IMR-90 (cell line): ENCODE data around the gene SLC38A9. TPM values are rescaled to one million over a fixed set of nuclear protein-coding genes. Genes with fewer than 3 reads are reported as not detected.

Source experiments
- ATAC-seq: fragments of 200-7000 bp; cut with Tn5 transposase; 2 replicates; pipeline ENCODE4 v1.9.1; 2020; ENCODE audit warnings: low read depth, mild to moderate bottlenecking, moderate library complexity
- BruUV-seq: library from RNA; stranded (reverse); fragments of 400-500 nt; replicated peaks from 2 replicates; lab custom pipeline; 2021; lab: Mats Ljungman, UMichigan
- CTCF ChIA-PET: fragments of 300-600 bp; formaldehyde crosslinking; extraction: SDS; loops from one replicate; lab custom pipeline; 2021; ENCODE audit warnings: antibody characterized with exemption; lab: Yijun Ruan, JAX
- POLR2A ChIA-PET: fragments of 300-600 bp; sonication (Branson Sonifier 250); formaldehyde crosslinking; loops from one replicate; lab custom pipeline; 2022; ENCODE audit warnings: antibody characterized with exemption; ENCODE audit not compliant: unreplicated experiment; lab: Charles Lee
- DNase-seq: peaks from one replicate; pipeline ENCODE4 v3.0.0; 2013
- H2AFZ ChIP-seq: replicated peaks from 2 replicates; pipeline ENCODE3; 2013; ENCODE audit warnings: low read length, mild to moderate bottlenecking; ENCODE audit not compliant: poor library complexity
- H2AK5ac ChIP-seq: 2 replicates; pipeline ENCODE4 v1.6.1; 2013; ENCODE audit warnings: low read depth, low read length, inconsistent platforms
- H2AK9ac ChIP-seq: replicated peaks from 2 replicates; pipeline ENCODE3; 2013; ENCODE audit warnings: mild to moderate bottlenecking, low read depth, low read length, moderate library complexity; ENCODE audit not compliant: poor library complexity
- H2BK120ac ChIP-seq: 2 replicates; pipeline ENCODE4 v1.6.1; 2013; ENCODE audit warnings: low read depth, low read length, inconsistent platforms
- H2BK15ac ChIP-seq: 3 replicates; pipeline ENCODE4 v1.6.1; 2013; ENCODE audit warnings: low read depth, low read length, inconsistent platforms
- H2BK20ac ChIP-seq: 2 replicates; pipeline ENCODE4 v1.6.1; 2013; ENCODE audit warnings: low read depth, mild to moderate bottlenecking, inconsistent platforms, low read length, moderate library complexity
- H2BK5ac ChIP-seq: 2 replicates; pipeline ENCODE4 v1.6.1; 2013; ENCODE audit warnings: mild to moderate bottlenecking, low read depth, low read length, inconsistent platforms; ENCODE audit not compliant: poor library complexity, severe bottlenecking
- H3K14ac ChIP-seq: replicated peaks from 2 replicates; pipeline ENCODE4 v1.6.1; 2013; ENCODE audit warnings: low read depth, low read length, inconsistent platforms
- H3K18ac ChIP-seq: 2 replicates; pipeline ENCODE4 v1.6.1; 2013; ENCODE audit warnings: low read depth, low read length, control low read depth
- H3K23ac ChIP-seq: 2 replicates; pipeline ENCODE4 v1.6.1; 2013; ENCODE audit warnings: low read depth, low read length, inconsistent platforms
- H3K27ac ChIP-seq: 2 replicates; pipeline ENCODE4 v1.5.1; 2013; ENCODE audit warnings: mild to moderate bottlenecking, control low read depth, low read length; ENCODE audit not compliant: insufficient read depth
- H3K27me3 ChIP-seq: 2 replicates; pipeline ENCODE4 v1.6.1; 2013; ENCODE audit warnings: low read length; ENCODE audit not compliant: control insufficient read depth, insufficient read depth
- H3K36me3 ChIP-seq: 2 replicates; pipeline ENCODE4 v1.6.1; 2013; ENCODE audit warnings: low read length, mixed read lengths; ENCODE audit not compliant: control insufficient read depth, insufficient read depth
- H3K4ac ChIP-seq: 2 replicates; pipeline ENCODE4 v1.6.1; 2013; ENCODE audit warnings: low read depth, low read length, inconsistent platforms
- H3K4me1 ChIP-seq: 2 replicates; pipeline ENCODE4 v1.6.1; 2013; ENCODE audit warnings: low read length, mixed read lengths; ENCODE audit not compliant: control insufficient read depth, insufficient read depth
- H3K4me2 ChIP-seq: 2 replicates; pipeline ENCODE4 v1.6.1; 2013; ENCODE audit warnings: low read depth, mild to moderate bottlenecking, control low read depth, low read length, moderate library complexity
- H3K4me3 ChIP-seq: 2 replicates; pipeline ENCODE4 v1.5.1; 2013; ENCODE audit warnings: low read depth, mild to moderate bottlenecking, control low read depth, low read length, moderate library complexity; ENCODE audit not compliant: insufficient read depth
- H3K56ac ChIP-seq: 2 replicates; pipeline ENCODE4 v1.6.1; 2013; ENCODE audit warnings: low read length, inconsistent platforms; ENCODE audit not compliant: insufficient read depth; ENCODE audit errors: extremely low read depth
- H3K79me1 ChIP-seq, 2 experiments: 2 replicates each; pipeline ENCODE4 v1.6.1; 2013; ENCODE audit warnings: low read length in 2 of 2, inconsistent platforms in 1 of 2, low read depth in 1 of 2
- H3K9ac ChIP-seq: 2 replicates; pipeline ENCODE4 v1.6.1; 2013; ENCODE audit warnings: low read depth, low read length, control low read depth
- H3K9me1 ChIP-seq: 2 replicates; pipeline ENCODE4 v1.6.1; 2013; ENCODE audit warnings: low read length, inconsistent platforms; ENCODE audit not compliant: insufficient read depth
- H3K9me3 ChIP-seq: 2 replicates; pipeline ENCODE4 v1.6.1; 2013; ENCODE audit warnings: low read length; ENCODE audit not compliant: control insufficient read depth, insufficient read depth
- H4K20me1 ChIP-seq: 2 replicates; pipeline ENCODE4 v1.6.1; 2013; ENCODE audit warnings: low read length, inconsistent platforms; ENCODE audit not compliant: insufficient read depth
- H4K5ac ChIP-seq: 2 replicates; pipeline ENCODE4 v1.6.1; 2013; ENCODE audit warnings: mild to moderate bottlenecking, low read depth, low read length, control low read depth
- H4K8ac ChIP-seq, 2 experiments: 2 replicates each; pipeline ENCODE4 v1.6.1; 2013; ENCODE audit warnings: low read depth in 2 of 2, low read length in 2 of 2, control low read depth in 1 of 2, inconsistent platforms in 1 of 2
- H4K91ac ChIP-seq: 2 replicates; pipeline ENCODE4 v1.6.1; 2013; ENCODE audit warnings: low read depth, low read length, inconsistent platforms; ENCODE audit not compliant: insufficient read depth
- RAD21 ChIP-seq: IDR thresholded peaks from 2 replicates; pipeline ENCODE4 v1.6.1; 2012; ENCODE audit warnings: low read length, improper control_type of control experiment
- SMC3 ChIP-seq: fragments of 150-350 bp; IDR thresholded peaks from 2 replicates; pipeline ENCODE4 v1.6.1; 2016; ENCODE audit warnings: low read depth, mild to moderate bottlenecking, antibody characterized with exemption, low read length, moderate library complexity
- WGBS, 2 experiments: methylation state at CpG; one replicate each; pipeline versions ENCODE4 v1.1.5 to v1.1.7; 2013; ENCODE audit warnings: missing lambda C conversion rate in 2 of 2; ENCODE audit not compliant: insufficient read length in 1 of 2; ENCODE audit errors: extremely low coverage in 2 of 2; 5-methylcytosine and 5-hydroxymethylcytosine counted together
- dilution Hi-C: fragments of 300-500 bp; cut with HindIII; formaldehyde crosslinking; loops from one replicate; pipeline ENCODE4 v1.14.3; 2018; ENCODE audit warnings: low sequenced_read_pairs; ENCODE audit not compliant: unreplicated experiment
- in situ Hi-C: fragments of 300-500 bp; cut with MboI; formaldehyde crosslinking; loops from 3 replicates; pipeline ENCODE4 v1.14.3; 2019; ENCODE audit warnings: low sequenced_read_pairs, inconsistent platforms, mixed read lengths
- intact Hi-C: fragments of 100-400 bp; cut with micrococcal nuclease; formaldehyde crosslinking; loops from 2 replicates; pipeline ENCODE4 v1.10.0; 2022
- polyA plus RNA-seq, 3 experiments: library from polyadenylated mRNA; depleted of rRNA; stranded (reverse); fragments of >200 nt; gene quantifications; 2 replicates each; pipeline ENCODE4 v1.2.3, GENCODE V29; 2012; ENCODE audit warnings: low replicate concordance in 1 of 3
- total RNA-seq: library from RNA; depleted of rRNA; stranded (reverse); fragments of >200 nt; gene quantifications from 2 replicates; pipeline ENCODE4 v1.2.3, GENCODE V29; 2012
- TF ChIP-seq, protein P1 (sequence below): conservative IDR thresholded peaks from 2 replicates; pipeline ENCODE4 v1.5.1; 2012; ENCODE audit warnings: mild to moderate bottlenecking, low read depth, low read length, improper control_type of control experiment

The SLC38A9 gene
- total and polyA plus RNA-seq, 2 of the 4 experiments (the other 2 are of a cell fraction): 10.5 to 24.2 TPM

GRCh38 chr5:55601628-55602027 lies 110.5 kb downstream of the SLC38A9 start:
- Histone ChIP-seq H3K4me1 (peaks cover 27% of the 10 kb centered on the region), H3K23ac (peak overlapping the region; percentile 63; the same call in 1 of the 2 replicates), H2AK5ac (peak overlapping the region; percentile 53; the same call in 1 of the 2 replicates), H3K56ac (peak overlapping the region; percentile 61), H3K14ac (peak overlapping the region; percentile 86; the same call in 1 of the 2 replicates), H4K5ac (peak overlapping the region; percentile 30), H3K4ac (peak overlapping the region; percentile 84), H3K18ac (peak overlapping the region; percentile 33), H2BK5ac (peak overlapping the region; percentile 31), H2BK20ac (peak overlapping the region; percentile 95), H2AFZ (peak overlapping the region; percentile 72), H3K27ac (peak overlapping the region; percentile 57), H4K8ac (peak overlapping the region; percentile 83 to 96), H4K20me1 (no peaks in the 10 kb centered on the region), H3K79me1 (peaks cover 0 to 3% of the 10 kb centered on the region in 2 experiments; a peak in 2 of 4 replicates), H3K36me3 (no peaks in the 10 kb centered on the region), H3K9me1 (peaks cover 16% of the 10 kb centered on the region), H3K9me3 (no peaks in the 10 kb centered on the region), H2BK15ac (peak overlapping the region; percentile 95; the same call in 1 of the 3 replicates), H2AK9ac (peak overlapping the region; percentile 22), H2BK120ac (peak overlapping the region; percentile 84), H3K27me3 (no peaks in the 10 kb centered on the region), H3K4me2 (peak overlapping the region; percentile 22; the same call in 1 of the 2 replicates), H3K4me3 (no peak overlapping the region), H3K9ac (peak overlapping the region; percentile 69), H4K91ac (peak overlapping the region; percentile 79)
- dilution Hi-C loops (no loop called here), intact Hi-C loops (loop anchor here (5.0 kb wide), 1 partner anchor 76 kb away; no protein-coding TSS in a partner anchor), in situ Hi-C loops (no loop called here)
- no TSS peak for BruUV-seq
- POLR2A ChIA-PET: interaction anchor here (1.0 kb wide), 1 partner anchor 9 kb away, joined by 3 read pairs; no protein-coding TSS in a partner anchor
- CTCF ChIA-PET: no interaction called here
- 20% methylated on average over 1 of the region's 1 CpG; no CpG with 5 or more reads in 1 of the 2 experiments for WGBS, 2 experiments
- DNase-seq (no peak), ATAC-seq (no peak)
- TF ChIP-seq, protein P1, sequence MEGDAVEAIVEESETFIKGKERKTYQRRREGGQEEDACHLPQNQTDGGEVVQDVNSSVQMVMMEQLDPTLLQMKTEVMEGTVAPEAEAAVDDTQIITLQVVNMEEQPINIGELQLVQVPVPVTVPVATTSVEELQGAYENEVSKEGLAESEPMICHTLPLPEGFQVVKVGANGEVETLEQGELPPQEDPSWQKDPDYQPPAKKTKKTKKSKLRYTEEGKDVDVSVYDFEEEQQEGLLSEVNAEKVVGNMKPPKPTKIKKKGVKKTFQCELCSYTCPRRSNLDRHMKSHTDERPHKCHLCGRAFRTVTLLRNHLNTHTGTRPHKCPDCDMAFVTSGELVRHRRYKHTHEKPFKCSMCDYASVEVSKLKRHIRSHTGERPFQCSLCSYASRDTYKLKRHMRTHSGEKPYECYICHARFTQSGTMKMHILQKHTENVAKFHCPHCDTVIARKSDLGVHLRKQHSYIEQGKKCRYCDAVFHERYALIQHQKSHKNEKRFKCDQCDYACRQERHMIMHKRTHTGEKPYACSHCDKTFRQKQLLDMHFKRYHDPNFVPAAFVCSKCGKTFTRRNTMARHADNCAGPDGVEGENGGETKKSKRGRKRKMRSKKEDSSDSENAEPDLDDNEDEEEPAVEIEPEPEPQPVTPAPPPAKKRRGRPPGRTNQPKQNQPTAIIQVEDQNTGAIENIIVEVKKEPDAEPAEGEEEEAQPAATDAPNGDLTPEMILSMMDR: no peak
- no peak for TF ChIP-seq RAD21
- no peak for TF ChIP-seq SMC3
